HepG2 (cell line): ENCODE results near the gene EVC.

Experiments
- CTCF ChIP-seq: sonication (generic); formaldehyde crosslinking; IDR thresholded peaks from 2 replicates; pipeline ENCODE4 v1.5.0; 2020; ENCODE audit warnings: mild to moderate bottlenecking, missing genetic modification reagents, moderate library complexity
- MAFF ChIP-seq: IDR thresholded peaks from 2 replicates; pipeline ENCODE4 v1.6.1; 2011; ENCODE audit warnings: low read depth, low read length, improper control_type of control experiment
- MEIS1 ChIP-seq: sonication (generic); formaldehyde crosslinking; IDR thresholded peaks from 2 replicates; pipeline ENCODE4 v1.9.0; 2021; ENCODE audit warnings: mild to moderate bottlenecking, missing genetic modification reagents, moderate library complexity, borderline replicate concordance
- MIER2 ChIP-seq: IDR thresholded peaks from 2 replicates; pipeline ENCODE4 v1.6.1; 2016; ENCODE audit warnings: missing biosample characterization, missing genetic modification reagents
- MXD4 ChIP-seq: IDR thresholded peaks from 2 replicates; pipeline ENCODE4 v1.6.1; 2016; ENCODE audit warnings: mild to moderate bottlenecking, missing biosample characterization, missing genetic modification reagents
- MXI1 ChIP-seq: IDR thresholded peaks from 3 replicates; pipeline ENCODE4 v1.6.1; 2012; ENCODE audit warnings: low read depth, low read length, inconsistent platforms, borderline replicate concordance
- NAIF1 ChIP-seq: sonication (generic); formaldehyde crosslinking; IDR thresholded peaks from 2 replicates; pipeline ENCODE4 v1.5.0; 2020; ENCODE audit warnings: mild to moderate bottlenecking, missing genetic modification reagents, borderline replicate concordance
- POLR2A ChIP-seq, 2 experiments: IDR thresholded peaks; 2 replicates each; pipeline ENCODE4 v1.6.1; 2011; ENCODE audit warnings: low read depth in 2 of 2, low read length in 2 of 2, mild to moderate bottlenecking in 1 of 2, moderate library complexity in 1 of 2; ENCODE audit not compliant: insufficient read depth in 1 of 2
- SKI ChIP-seq: fragments of 450-650 bp; IDR thresholded peaks from one replicate; pipeline ENCODE4 v1.6.1; 2018; ENCODE audit warnings: mild to moderate bottlenecking; ENCODE audit not compliant: partially characterized antibody
- SMC3 ChIP-seq: IDR thresholded peaks from 2 replicates; pipeline ENCODE4 v1.6.1; 2011; ENCODE audit warnings: low read length, improper control_type of control experiment
- ZNF232 ChIP-seq: sonication (generic); formaldehyde crosslinking; IDR thresholded peaks from 2 replicates; pipeline ENCODE4 v1.4.0; 2020; ENCODE audit warnings: missing genetic modification reagents, borderline replicate concordance
- TF ChIP-seq, protein P1 (sequence below): sonication (generic); formaldehyde crosslinking; IDR thresholded peaks from 2 replicates; pipeline ENCODE4 v1.4.0; 2020; ENCODE audit warnings: mild to moderate bottlenecking, missing genetic modification reagents, borderline replicate concordance

- no peak for TF ChIP-seq ZNF232 (CRISPR knock-in tag)
- no peak for TF ChIP-seq CTCF (CRISPR knock-in tag)
- TF ChIP-seq MEIS1: no peak
- TF ChIP-seq SKI: no peak
- no peak for TF ChIP-seq MAFF
- TF ChIP-seq NAIF1 (CRISPR knock-in tag): no peak
- TF ChIP-seq POLR2A (IDR thresholded peaks at IDR 0.05; ENCODE audit: insufficient read depth in 1 of 2, low read depth in 2 of 2, low read length in 2 of 2): no peak
- TF ChIP-seq SMC3: no peak
- TF ChIP-seq MXI1: no peak
- TF ChIP-seq, protein P1, sequence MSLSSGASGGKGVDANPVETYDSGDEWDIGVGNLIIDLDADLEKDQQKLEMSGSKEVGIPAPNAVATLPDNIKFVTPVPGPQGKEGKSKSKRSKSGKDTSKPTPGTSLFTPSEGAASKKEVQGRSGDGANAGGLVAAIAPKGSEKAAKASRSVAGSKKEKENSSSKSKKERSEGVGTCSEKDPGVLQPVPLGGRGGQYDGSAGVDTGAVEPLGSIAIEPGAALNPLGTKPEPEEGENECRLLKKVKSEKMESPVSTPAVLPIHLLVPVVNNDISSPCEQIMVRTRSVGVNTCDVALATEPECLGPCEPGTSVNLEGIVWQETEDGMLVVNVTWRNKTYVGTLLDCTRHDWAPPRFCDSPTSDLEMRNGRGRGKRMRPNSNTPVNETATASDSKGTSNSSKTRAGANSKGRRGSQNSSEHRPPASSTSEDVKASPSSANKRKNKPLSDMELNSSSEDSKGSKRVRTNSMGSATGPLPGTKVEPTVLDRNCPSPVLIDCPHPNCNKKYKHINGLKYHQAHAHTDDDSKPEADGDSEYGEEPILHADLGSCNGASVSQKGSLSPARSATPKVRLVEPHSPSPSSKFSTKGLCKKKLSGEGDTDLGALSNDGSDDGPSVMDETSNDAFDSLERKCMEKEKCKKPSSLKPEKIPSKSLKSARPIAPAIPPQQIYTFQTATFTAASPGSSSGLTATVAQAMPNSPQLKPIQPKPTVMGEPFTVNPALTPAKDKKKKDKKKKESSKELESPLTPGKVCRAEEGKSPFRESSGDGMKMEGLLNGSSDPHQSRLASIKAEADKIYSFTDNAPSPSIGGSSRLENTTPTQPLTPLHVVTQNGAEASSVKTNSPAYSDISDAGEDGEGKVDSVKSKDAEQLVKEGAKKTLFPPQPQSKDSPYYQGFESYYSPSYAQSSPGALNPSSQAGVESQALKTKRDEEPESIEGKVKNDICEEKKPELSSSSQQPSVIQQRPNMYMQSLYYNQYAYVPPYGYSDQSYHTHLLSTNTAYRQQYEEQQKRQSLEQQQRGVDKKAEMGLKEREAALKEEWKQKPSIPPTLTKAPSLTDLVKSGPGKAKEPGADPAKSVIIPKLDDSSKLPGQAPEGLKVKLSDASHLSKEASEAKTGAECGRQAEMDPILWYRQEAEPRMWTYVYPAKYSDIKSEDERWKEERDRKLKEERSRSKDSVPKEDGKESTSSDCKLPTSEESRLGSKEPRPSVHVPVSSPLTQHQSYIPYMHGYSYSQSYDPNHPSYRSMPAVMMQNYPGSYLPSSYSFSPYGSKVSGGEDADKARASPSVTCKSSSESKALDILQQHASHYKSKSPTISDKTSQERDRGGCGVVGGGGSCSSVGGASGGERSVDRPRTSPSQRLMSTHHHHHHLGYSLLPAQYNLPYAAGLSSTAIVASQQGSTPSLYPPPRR (CRISPR knock-in tag): no peak
- no peak for TF ChIP-seq MXD4 (CRISPR knock-in tag)
- no peak for TF ChIP-seq MIER2 (CRISPR knock-in tag)
Observed at GRCh38 chr4:5747738-5748375, 36.9 kb downstream of the EVC start.
